HepG2 (cell line): ENCODE measurements around the gene CMTM3. TPM values are rescaled to one million over a fixed set of nuclear protein-coding genes. Genes with fewer than 3 reads are reported as not detected.

Experiments used
- AKAP8 ChIP-seq: sonication (generic); formaldehyde crosslinking; IDR thresholded peaks from 2 replicates; pipeline ENCODE4 v1.5.1; 2020; ENCODE audit warnings: mild to moderate bottlenecking, missing genetic modification reagents
- ARNTL ChIP-seq: sonication (generic); formaldehyde crosslinking; IDR thresholded peaks from 2 replicates; pipeline ENCODE4 v1.4.0; 2020; ENCODE audit warnings: mild to moderate bottlenecking, missing genetic modification reagents
- HNRNPL ChIP-seq: fragments of 200-400 bp; formaldehyde crosslinking; IDR thresholded peaks from 2 replicates; pipeline ENCODE4 v1.6.1; 2017; ENCODE audit warnings: mild to moderate bottlenecking, low read depth, low read length
- HNRNPLL ChIP-seq: fragments of 200-400 bp; formaldehyde crosslinking; IDR thresholded peaks from 2 replicates; pipeline ENCODE4 v1.6.1; 2017; ENCODE audit warnings: mild to moderate bottlenecking, low read depth, low read length; ENCODE audit not compliant: poor library complexity, severe bottlenecking
- NAIF1 ChIP-seq: sonication (generic); formaldehyde crosslinking; IDR thresholded peaks from 2 replicates; pipeline ENCODE4 v1.5.0; 2020; ENCODE audit warnings: mild to moderate bottlenecking, missing genetic modification reagents, borderline replicate concordance
- PITX1 ChIP-seq: sonication (generic); formaldehyde crosslinking; IDR thresholded peaks from 2 replicates; pipeline ENCODE4 v1.5.1; 2020; ENCODE audit warnings: mild to moderate bottlenecking, missing genetic modification reagents
- XBP1 ChIP-seq: sonication (generic); formaldehyde crosslinking; IDR thresholded peaks from 2 replicates; pipeline ENCODE4 v1.5.0; 2020; ENCODE audit warnings: missing genetic modification reagents
- ZFAT ChIP-seq: sonication (generic); formaldehyde crosslinking; conservative IDR thresholded peaks from 2 replicates; pipeline ENCODE4 v1.8.1; 2023; ENCODE audit warnings: missing genetic modification reagents, inconsistent platforms
- ZKSCAN8 ChIP-seq: IDR thresholded peaks from 2 replicates; pipeline ENCODE4 v1.6.1; 2016; ENCODE audit warnings: borderline replicate concordance, missing genetic modification reagents, missing compliant biosample characterization
- ZNF629 ChIP-seq: sonication (generic); formaldehyde crosslinking; conservative IDR thresholded peaks from 2 replicates; pipeline ENCODE4 v1.5.0; 2020; ENCODE audit warnings: missing genetic modification reagents
- ZNF660 ChIP-seq: sonication (generic); formaldehyde crosslinking; IDR thresholded peaks from 2 replicates; pipeline ENCODE4 v1.5.1; 2020; ENCODE audit warnings: mild to moderate bottlenecking, low read depth, missing genetic modification reagents, borderline replicate concordance
- polyA plus RNA-seq, 8 experiments: library from polyadenylated mRNA; depleted of rRNA in 3 of 8; stranded (reverse) in 7 of 8; unstranded in 1 of 8; fragments of >200 nt; fragmentation: Illumina TruSeq in 4 of 8; extraction: Trizol in 4 of 8; gene quantifications; 2 replicates each; pipeline versions ENCODE4 v1.2.1 to v1.2.3, GENCODE V29; 2011 to 2016; ENCODE audit warnings: low read depth in 4 of 8, missing spikeins in 1 of 8, mixed read lengths in 1 of 8; ENCODE audit not compliant: insufficient read depth in 1 of 8
- total RNA-seq, 5 experiments: library from RNA; depleted of rRNA; stranded (reverse); fragments of >200 nt; fragmentation: Illumina TruSeq; extraction: Trizol; gene quantifications; 2 replicates each; pipeline ENCODE4 v1.2.3, GENCODE V29; 2016; ENCODE audit warnings: low read depth in 1 of 5
- TF ChIP-seq, protein P1 (sequence below): sonication (generic); formaldehyde crosslinking; IDR thresholded peaks from 2 replicates; pipeline ENCODE4 v1.4.0; 2020; ENCODE audit warnings: missing genetic modification reagents
- TF ChIP-seq, protein P2 (sequence below): sonication (generic); formaldehyde crosslinking; IDR thresholded peaks from 2 replicates; pipeline ENCODE4 v1.4.0; 2020; ENCODE audit warnings: mild to moderate bottlenecking, missing genetic modification reagents, borderline replicate concordance
- TF ChIP-seq, protein P3 (sequence below): sonication (generic); formaldehyde crosslinking; IDR thresholded peaks from 2 replicates; pipeline ENCODE4 v1.9.0; 2021; ENCODE audit warnings: missing genetic modification reagents, mild to moderate bottlenecking, borderline replicate concordance
- TF ChIP-seq, protein P4 (sequence below): sonication (generic); formaldehyde crosslinking; IDR thresholded peaks from 2 replicates; pipeline ENCODE4 v1.5.1; 2020; ENCODE audit warnings: mild to moderate bottlenecking, missing genetic modification reagents, moderate library complexity

The CMTM3 gene
- total and polyA plus RNA-seq, 2 of the 13 experiments (the other 11 are each of a cell fraction or from before 2014, with no cell fraction given), result 29.2 to 48.7 TPM

DNA sequence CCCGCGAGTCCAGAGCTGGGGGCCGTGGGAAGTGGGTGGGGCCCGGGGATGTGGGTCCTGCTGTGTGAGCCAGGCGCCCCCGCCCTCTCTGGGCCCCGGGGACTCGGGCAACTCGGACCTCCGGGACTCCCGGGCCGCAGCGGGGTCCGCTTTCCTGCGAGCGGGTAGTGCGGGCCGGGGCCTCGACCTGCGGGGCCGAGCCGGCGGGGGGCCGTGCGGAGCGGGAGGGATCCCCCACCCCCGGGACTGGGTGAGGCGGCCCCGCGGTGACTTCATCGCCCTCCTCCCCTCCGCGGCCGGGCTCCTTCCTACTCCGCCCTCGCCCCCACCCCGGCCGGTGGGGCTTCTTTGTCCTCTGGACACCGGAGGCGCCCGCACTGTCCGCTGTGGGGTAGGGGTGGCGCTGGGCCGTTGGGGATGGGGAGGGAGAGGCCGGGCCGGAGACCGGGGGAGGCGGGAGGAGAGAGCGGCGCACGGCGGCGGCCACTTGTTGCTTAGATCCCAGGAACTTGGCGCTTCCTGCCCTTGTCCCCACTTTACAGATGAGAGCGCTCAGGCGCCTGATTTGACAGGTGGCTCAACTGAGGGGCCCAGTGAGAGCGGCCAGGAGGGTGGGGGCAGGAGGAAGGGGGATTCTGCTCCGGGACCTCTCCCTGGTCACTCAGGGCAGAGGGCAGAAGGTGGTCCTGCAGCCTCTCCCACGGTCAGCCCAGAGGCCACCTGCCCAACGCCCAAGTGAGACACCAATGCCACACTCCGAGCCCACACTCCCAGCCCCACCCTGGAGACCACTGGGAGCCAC, 874 bp downstream of the CMTM3 start (continued):
- TF ChIP-seq, protein P1, sequence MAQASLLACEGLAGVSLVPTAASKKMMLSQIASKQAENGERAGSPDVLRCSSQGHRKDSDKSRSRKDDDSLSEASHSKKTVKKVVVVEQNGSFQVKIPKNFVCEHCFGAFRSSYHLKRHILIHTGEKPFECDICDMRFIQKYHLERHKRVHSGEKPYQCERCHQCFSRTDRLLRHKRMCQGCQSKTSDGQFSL, result 0 out of 2 replicates have a peak, but pooled peaks have one; percentile 17
- TF ChIP-seq ZFAT (CRISPR knock-in tag), result 0 out of 2 replicates have a peak, but pooled peaks have one; percentile 19
- TF ChIP-seq, protein P2, sequence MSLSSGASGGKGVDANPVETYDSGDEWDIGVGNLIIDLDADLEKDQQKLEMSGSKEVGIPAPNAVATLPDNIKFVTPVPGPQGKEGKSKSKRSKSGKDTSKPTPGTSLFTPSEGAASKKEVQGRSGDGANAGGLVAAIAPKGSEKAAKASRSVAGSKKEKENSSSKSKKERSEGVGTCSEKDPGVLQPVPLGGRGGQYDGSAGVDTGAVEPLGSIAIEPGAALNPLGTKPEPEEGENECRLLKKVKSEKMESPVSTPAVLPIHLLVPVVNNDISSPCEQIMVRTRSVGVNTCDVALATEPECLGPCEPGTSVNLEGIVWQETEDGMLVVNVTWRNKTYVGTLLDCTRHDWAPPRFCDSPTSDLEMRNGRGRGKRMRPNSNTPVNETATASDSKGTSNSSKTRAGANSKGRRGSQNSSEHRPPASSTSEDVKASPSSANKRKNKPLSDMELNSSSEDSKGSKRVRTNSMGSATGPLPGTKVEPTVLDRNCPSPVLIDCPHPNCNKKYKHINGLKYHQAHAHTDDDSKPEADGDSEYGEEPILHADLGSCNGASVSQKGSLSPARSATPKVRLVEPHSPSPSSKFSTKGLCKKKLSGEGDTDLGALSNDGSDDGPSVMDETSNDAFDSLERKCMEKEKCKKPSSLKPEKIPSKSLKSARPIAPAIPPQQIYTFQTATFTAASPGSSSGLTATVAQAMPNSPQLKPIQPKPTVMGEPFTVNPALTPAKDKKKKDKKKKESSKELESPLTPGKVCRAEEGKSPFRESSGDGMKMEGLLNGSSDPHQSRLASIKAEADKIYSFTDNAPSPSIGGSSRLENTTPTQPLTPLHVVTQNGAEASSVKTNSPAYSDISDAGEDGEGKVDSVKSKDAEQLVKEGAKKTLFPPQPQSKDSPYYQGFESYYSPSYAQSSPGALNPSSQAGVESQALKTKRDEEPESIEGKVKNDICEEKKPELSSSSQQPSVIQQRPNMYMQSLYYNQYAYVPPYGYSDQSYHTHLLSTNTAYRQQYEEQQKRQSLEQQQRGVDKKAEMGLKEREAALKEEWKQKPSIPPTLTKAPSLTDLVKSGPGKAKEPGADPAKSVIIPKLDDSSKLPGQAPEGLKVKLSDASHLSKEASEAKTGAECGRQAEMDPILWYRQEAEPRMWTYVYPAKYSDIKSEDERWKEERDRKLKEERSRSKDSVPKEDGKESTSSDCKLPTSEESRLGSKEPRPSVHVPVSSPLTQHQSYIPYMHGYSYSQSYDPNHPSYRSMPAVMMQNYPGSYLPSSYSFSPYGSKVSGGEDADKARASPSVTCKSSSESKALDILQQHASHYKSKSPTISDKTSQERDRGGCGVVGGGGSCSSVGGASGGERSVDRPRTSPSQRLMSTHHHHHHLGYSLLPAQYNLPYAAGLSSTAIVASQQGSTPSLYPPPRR (CRISPR knock-in tag), result peak; percentile 46; the same call in 1 of the 2 replicates
- no peak for TF ChIP-seq ZNF660 (CRISPR knock-in tag)
- TF ChIP-seq NAIF1 (CRISPR knock-in tag), result peak; percentile 41; the same call in 1 of the 2 replicates
- TF ChIP-seq ZNF629 (CRISPR knock-in tag), result peak; percentile 95
- TF ChIP-seq, protein P3, sequence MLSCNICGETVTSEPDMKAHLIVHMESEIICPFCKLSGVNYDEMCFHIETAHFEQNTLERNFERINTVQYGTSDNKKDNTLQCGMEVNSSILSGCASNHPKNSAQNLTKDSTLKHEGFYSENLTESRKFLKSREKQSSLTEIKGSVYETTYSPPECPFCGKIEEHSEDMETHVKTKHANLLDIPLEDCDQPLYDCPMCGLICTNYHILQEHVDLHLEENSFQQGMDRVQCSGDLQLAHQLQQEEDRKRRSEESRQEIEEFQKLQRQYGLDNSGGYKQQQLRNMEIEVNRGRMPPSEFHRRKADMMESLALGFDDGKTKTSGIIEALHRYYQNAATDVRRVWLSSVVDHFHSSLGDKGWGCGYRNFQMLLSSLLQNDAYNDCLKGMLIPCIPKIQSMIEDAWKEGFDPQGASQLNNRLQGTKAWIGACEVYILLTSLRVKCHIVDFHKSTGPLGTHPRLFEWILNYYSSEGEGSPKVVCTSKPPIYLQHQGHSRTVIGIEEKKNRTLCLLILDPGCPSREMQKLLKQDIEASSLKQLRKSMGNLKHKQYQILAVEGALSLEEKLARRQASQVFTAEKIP (CRISPR knock-in tag), result no peak
- 0 out of 2 replicates have a peak, but pooled peaks have one; percentile 14 for TF ChIP-seq PITX1 (CRISPR knock-in tag)
- no peak; the same call in 1 of the 2 replicates for TF ChIP-seq ARNTL (CRISPR knock-in tag)
- TF ChIP-seq HNRNPLL, result peak; percentile 58
- 0 out of 2 replicates have a peak, but pooled peaks have one; percentile 27 for TF ChIP-seq HNRNPL
- TF ChIP-seq AKAP8 (CRISPR knock-in tag), result peak; percentile 44; the same call in 1 of the 2 replicates
- peak; percentile 99 for TF ChIP-seq ZKSCAN8 (CRISPR knock-in tag)
- TF ChIP-seq, protein P4, sequence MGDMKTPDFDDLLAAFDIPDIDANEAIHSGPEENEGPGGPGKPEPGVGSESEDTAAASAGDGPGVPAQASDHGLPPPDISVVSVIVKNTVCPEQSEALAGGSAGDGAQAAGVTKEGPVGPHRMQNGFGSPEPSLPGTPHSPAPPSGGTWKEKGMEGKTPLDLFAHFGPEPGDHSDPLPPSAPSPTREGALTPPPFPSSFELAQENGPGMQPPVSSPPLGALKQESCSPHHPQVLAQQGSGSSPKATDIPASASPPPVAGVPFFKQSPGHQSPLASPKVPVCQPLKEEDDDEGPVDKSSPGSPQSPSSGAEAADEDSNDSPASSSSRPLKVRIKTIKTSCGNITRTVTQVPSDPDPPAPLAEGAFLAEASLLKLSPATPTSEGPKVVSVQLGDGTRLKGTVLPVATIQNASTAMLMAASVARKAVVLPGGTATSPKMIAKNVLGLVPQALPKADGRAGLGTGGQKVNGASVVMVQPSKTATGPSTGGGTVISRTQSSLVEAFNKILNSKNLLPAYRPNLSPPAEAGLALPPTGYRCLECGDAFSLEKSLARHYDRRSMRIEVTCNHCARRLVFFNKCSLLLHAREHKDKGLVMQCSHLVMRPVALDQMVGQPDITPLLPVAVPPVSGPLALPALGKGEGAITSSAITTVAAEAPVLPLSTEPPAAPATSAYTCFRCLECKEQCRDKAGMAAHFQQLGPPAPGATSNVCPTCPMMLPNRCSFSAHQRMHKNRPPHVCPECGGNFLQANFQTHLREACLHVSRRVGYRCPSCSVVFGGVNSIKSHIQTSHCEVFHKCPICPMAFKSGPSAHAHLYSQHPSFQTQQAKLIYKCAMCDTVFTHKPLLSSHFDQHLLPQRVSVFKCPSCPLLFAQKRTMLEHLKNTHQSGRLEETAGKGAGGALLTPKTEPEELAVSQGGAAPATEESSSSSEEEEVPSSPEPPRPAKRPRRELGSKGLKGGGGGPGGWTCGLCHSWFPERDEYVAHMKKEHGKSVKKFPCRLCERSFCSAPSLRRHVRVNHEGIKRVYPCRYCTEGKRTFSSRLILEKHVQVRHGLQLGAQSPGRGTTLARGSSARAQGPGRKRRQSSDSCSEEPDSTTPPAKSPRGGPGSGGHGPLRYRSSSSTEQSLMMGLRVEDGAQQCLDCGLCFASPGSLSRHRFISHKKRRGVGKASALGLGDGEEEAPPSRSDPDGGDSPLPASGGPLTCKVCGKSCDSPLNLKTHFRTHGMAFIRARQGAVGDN (CRISPR knock-in tag), result peak; percentile 60; the same call in 1 of the 2 replicates
- no peak for TF ChIP-seq XBP1 (CRISPR knock-in tag)
